HG02840 (cell line): ENCODE results near the gene FAM13C.

Experiments
- ATAC-seq: cut with Tn5 transposase; IDR thresholded peaks from one replicate; pipeline ENCODE4 v1.9.1; 2021; ENCODE audit warnings: mild to moderate bottlenecking, moderate library complexity, moderate number of reproducible peaks; ENCODE audit not compliant: unreplicated experiment, low FRiP score

The FAM13C gene

GRCh38 chr10:59362959-59363381 lies 621 bp upstream of the FAM13C start:
- ATAC-seq = no peak

- no peak for ATAC-seq
Measured at GRCh38 chr10:59361663-59362143, 646 bp downstream of the FAM13C start.

GRCh38 chr10:59360605-59361405 lies 1.5 kb downstream of the FAM13C start:
- no peak for ATAC-seq

- no peak for ATAC-seq
Measured at GRCh38 chr10:59358576-59358975, 3.8 kb downstream of the FAM13C start.

GRCh38 chr10:59354434-59354833 lies 7.9 kb downstream of the FAM13C start:
- ATAC-seq = no peak

- no peak for ATAC-seq
Measured at GRCh38 chr10:59350558-59350957, 11.8 kb downstream of the FAM13C start.

- ATAC-seq = no peak
Measured at GRCh38 chr10:59346321-59346720, 16.0 kb downstream of the FAM13C start.

GRCh38 chr10:59342723-59343122 lies 19.6 kb downstream of the FAM13C start:
- ATAC-seq = no peak

GRCh38 chr10:59342000-59342399 lies 20.3 kb downstream of the FAM13C start:
- ATAC-seq = no peak

- ATAC-seq = no peak
Measured at GRCh38 chr10:59340285-59340684, 22.1 kb downstream of the FAM13C start.

- ATAC-seq = no peak
Measured at GRCh38 chr10:59339351-59339750, 23.0 kb downstream of the FAM13C start.

GRCh38 chr10:59337201-59337652 lies 25.1 kb downstream of the FAM13C start:
- ATAC-seq = no peak

- no peak for ATAC-seq
Measured at GRCh38 chr10:59336632-59337031, 25.7 kb downstream of the FAM13C start.

- no peak for ATAC-seq
Measured at GRCh38 chr10:59335497-59335896, 26.9 kb downstream of the FAM13C start.

GRCh38 chr10:59333701-59334100 lies 28.6 kb downstream of the FAM13C start:
- no peak for ATAC-seq

- ATAC-seq = no peak
Measured at GRCh38 chr10:59332581-59332980, 29.8 kb downstream of the FAM13C start.

- no peak for ATAC-seq
Measured at GRCh38 chr10:59331661-59332060, 30.7 kb downstream of the FAM13C start.

- no peak for ATAC-seq
Measured at GRCh38 chr10:59325116-59325515, 37.2 kb downstream of the FAM13C start.

GRCh38 chr10:59324597-59324996 lies 37.8 kb downstream of the FAM13C start:
- ATAC-seq = no peak

- no peak for ATAC-seq
Measured at GRCh38 chr10:59323831-59324401, 38.4 kb downstream of the FAM13C start.

GRCh38 chr10:59323036-59323459 lies 39.3 kb downstream of the FAM13C start:
- no peak for ATAC-seq

GRCh38 chr10:59322131-59322530 lies 40.2 kb downstream of the FAM13C start:
- ATAC-seq = no peak
